Activated CD4-positive, alpha-beta T cell treated with anti-CD3 and anti-CD28 coated beads for 36 hours (primary cell): ENCODE data around the gene KNDC1. TPM values are rescaled to one million over a fixed set of nuclear protein-coding genes. Genes with fewer than 3 reads are reported as not detected.
A peak's percentile ranks its signal among the peaks of the same experiment; 100 is the strongest.
"Not testable (repeated sequence)": the region's sequence is repeated elsewhere in the genome, so short reads cannot be mapped to it uniquely, and the experiment has no call there.

Experiments used
- ATAC-seq: fragments of 200-7000 bp; cut with Tn5 transposase; one replicate; pipeline ENCODE4 v1.10.0; 2021; ENCODE audit warnings: mild to moderate bottlenecking, moderate library complexity
- CTCF ChIA-PET: fragments of 350-600 bp; sonication (Branson Sonifier 250); formaldehyde crosslinking; loops from one replicate; lab custom pipeline; 2021; ENCODE audit warnings: antibody characterized with exemption; lab: Charles Lee
- POLR2A ChIA-PET: fragments of 350-600 bp; sonication (Branson Sonifier 250); formaldehyde crosslinking; loops from one replicate; lab custom pipeline; 2021; ENCODE audit warnings: antibody characterized with exemption, inconsistent platforms; lab: Charles Lee
- DNase-seq: peaks from one replicate; pipeline ENCODE4 v3.0.0-alpha.2; 2020
- H3K27ac Mint-ChIP-seq: one replicate; pipeline ENCODE4 v1.8.0; 2021; ENCODE audit warnings: mixed read lengths
- H3K27me3 Mint-ChIP-seq: one replicate; pipeline ENCODE4 v1.8.0; 2021; ENCODE audit warnings: mixed read lengths
- H3K36me3 Mint-ChIP-seq: one replicate; pipeline ENCODE4 v1.8.0; 2021; ENCODE audit warnings: low read depth, mixed read lengths
- H3K4me1 Mint-ChIP-seq: one replicate; pipeline ENCODE4 v1.8.0; 2021; ENCODE audit warnings: mixed read lengths
- H3K4me3 Mint-ChIP-seq: one replicate; pipeline ENCODE4 v1.8.0; 2021; ENCODE audit warnings: mild to moderate bottlenecking, moderate library complexity, mixed read lengths
- H3K9me3 Mint-ChIP-seq: one replicate; pipeline ENCODE4 v1.8.0; 2021; ENCODE audit warnings: low read depth, mixed read lengths
- intact Hi-C, 2 experiments: fragments of 100-400 bp; cut with DNase I in 1 of 2; cut with micrococcal nuclease in 1 of 2; formaldehyde crosslinking; loops; one replicate each; pipeline versions ENCODE4 v1.14.2 to v1.15.1; 2022 to 2024; cut with DNase I, micrococcal nuclease
- total RNA-seq, 2 experiments: library from RNA; stranded (reverse); gene quantifications; one replicate each; pipeline ENCODE4 v1.2.3, GENCODE V29; 2021

KNDC1 gene
- total RNA-seq, 2 experiments from 2014 or later: not detected

- DNase-seq (no peak), ATAC-seq (no peak)
- no peak overlapping the region for H3K4me3 Mint-ChIP-seq
- H3K36me3 Mint-ChIP-seq: no peaks in the 10 kb centered on the region
- ChIA-PET CTCF (no interaction called here), POLR2A (no interaction called here)
- H3K9me3 Mint-ChIP-seq: no peaks in the 10 kb centered on the region
- peaks cover 15% of the 10 kb centered on the region for H3K27me3 Mint-ChIP-seq
- no peak overlapping the region for H3K27ac Mint-ChIP-seq
- no peaks in the 10 kb centered on the region for H3K4me1 Mint-ChIP-seq
- intact Hi-C loops: no loop called here
These were observed 7.0 kb downstream of the KNDC1 start for GRCh38 chr10:133166828-133167692.

GRCh38 chr10:133167693-133168616 is 7.9 kb downstream of the KNDC1 start:
- no peaks in the 10 kb centered on the region for H3K9me3 Mint-ChIP-seq
- H3K27me3 Mint-ChIP-seq: peaks cover 7% of the 10 kb centered on the region
- no peaks in the 10 kb centered on the region for H3K36me3 Mint-ChIP-seq
- no peak for ATAC-seq
- intact Hi-C loops: no loop called here
- H3K4me3 Mint-ChIP-seq: no peak overlapping the region
- ChIA-PET CTCF (no interaction called here), POLR2A (no interaction called here)
- H3K4me1 Mint-ChIP-seq: no peaks in the 10 kb centered on the region
- no peak overlapping the region for H3K27ac Mint-ChIP-seq
- no peak for DNase-seq

- no peaks in the 10 kb centered on the region for H3K4me1 Mint-ChIP-seq
- ATAC-seq (no peak), DNase-seq (no peak)
- ChIA-PET CTCF (no interaction called here), POLR2A (no interaction called here)
- no peak overlapping the region for H3K4me3 Mint-ChIP-seq
- intact Hi-C loops: no loop called here
- H3K36me3 Mint-ChIP-seq: no peaks in the 10 kb centered on the region
- peaks cover 10% of the 10 kb centered on the region for H3K27me3 Mint-ChIP-seq
- no peaks in the 10 kb centered on the region for H3K9me3 Mint-ChIP-seq
- H3K27ac Mint-ChIP-seq: no peak overlapping the region
These were observed 8.6 kb downstream of the KNDC1 start for GRCh38 chr10:133168617-133169031.

GRCh38 chr10:133169173-133169947 is 9.3 kb downstream of the KNDC1 start:
- Mint-ChIP-seq H3K27ac (no peak overlapping the region), H3K36me3 (no peaks in the 10 kb centered on the region), H3K9me3 (no peaks in the 10 kb centered on the region), H3K27me3 (peaks cover 10% of the 10 kb centered on the region), H3K4me3 (no peak overlapping the region), H3K4me1 (no peaks in the 10 kb centered on the region)
- ATAC-seq: no peak
- intact Hi-C loops: no loop called here
- ChIA-PET POLR2A (no interaction called here), CTCF (no interaction called here)
- DNase-seq: no peak

GRCh38 chr10:133170092-133170491 is 10.1 kb downstream of the KNDC1 start:
- CTCF ChIA-PET: no interaction called here
- Mint-ChIP-seq H3K36me3 (no peaks in the 10 kb centered on the region), H3K4me3 (no peak overlapping the region), H3K4me1 (no peaks in the 10 kb centered on the region), H3K27me3 (peaks cover 13% of the 10 kb centered on the region), H3K27ac (no peak overlapping the region), H3K9me3 (no peaks in the 10 kb centered on the region)
- ATAC-seq: no peak
- no peak for DNase-seq
- POLR2A ChIA-PET: no interaction called here
- intact Hi-C loops: no loop called here

- Mint-ChIP-seq H3K4me1 (no peaks in the 10 kb centered on the region), H3K4me3 (no peak overlapping the region), H3K9me3 (peaks cover 11% of the 10 kb centered on the region), H3K36me3 (no peaks in the 10 kb centered on the region), H3K27ac (no peak overlapping the region), H3K27me3 (peaks cover 11% of the 10 kb centered on the region)
- intact Hi-C loops: no loop called here
- ChIA-PET POLR2A (no interaction called here), CTCF (interaction anchor here (0.6 kb wide), 1 partner anchor 29 kb away, joined by 3 read pairs; no protein-coding TSS in a partner anchor)
- ATAC-seq (no peak), DNase-seq (no peak)
These were observed 14.0 kb downstream of the KNDC1 start for GRCh38 chr10:133173860-133174640.

GRCh38 chr10:133174689-133175263 is 14.8 kb downstream of the KNDC1 start:
- H3K27ac Mint-ChIP-seq: no peak overlapping the region
- H3K36me3 Mint-ChIP-seq: no peaks in the 10 kb centered on the region
- intact Hi-C loops: no loop called here
- ChIA-PET CTCF (no interaction called here), POLR2A (no interaction called here)
- H3K9me3 Mint-ChIP-seq: peaks cover 11% of the 10 kb centered on the region
- DNase-seq (no peak), ATAC-seq (no peak)
- H3K4me1 Mint-ChIP-seq: no peaks in the 10 kb centered on the region
- peaks cover 11% of the 10 kb centered on the region for H3K27me3 Mint-ChIP-seq
- no peak overlapping the region for H3K4me3 Mint-ChIP-seq

GRCh38 chr10:133175624-133176023 is 15.6 kb downstream of the KNDC1 start:
- CTCF ChIA-PET, ATAC-seq, H3K36me3 Mint-ChIP-seq, H3K27ac Mint-ChIP-seq, POLR2A ChIA-PET, H3K4me1 Mint-ChIP-seq, H3K4me3 Mint-ChIP-seq, intact Hi-C loops, DNase-seq: not testable (repeated sequence)
- Mint-ChIP-seq H3K27me3 (peaks cover 11% of the 10 kb centered on the region), H3K9me3 (peaks cover 11% of the 10 kb centered on the region)

- DNase-seq: no peak
- Mint-ChIP-seq H3K27me3 (peaks cover 11% of the 10 kb centered on the region), H3K4me1 (no peaks in the 10 kb centered on the region), H3K27ac (no peak overlapping the region), H3K4me3 (no peak overlapping the region), H3K36me3 (no peaks in the 10 kb centered on the region), H3K9me3 (peaks cover 11% of the 10 kb centered on the region)
- ChIA-PET CTCF (no interaction called here), POLR2A (no interaction called here)
- ATAC-seq: no peak
- intact Hi-C loops: no loop called here
These were observed 16.5 kb downstream of the KNDC1 start for GRCh38 chr10:133176546-133176945.

GRCh38 chr10:133177380-133178157 is 17.6 kb downstream of the KNDC1 start:
- intact Hi-C loops: no loop called here
- POLR2A ChIA-PET: no interaction called here
- peak; percentile 1 for DNase-seq
- Mint-ChIP-seq H3K27ac (no peak overlapping the region), H3K4me3 (no peak overlapping the region), H3K9me3 (peaks cover 11% of the 10 kb centered on the region), H3K36me3 (no peaks in the 10 kb centered on the region), H3K4me1 (no peaks in the 10 kb centered on the region), H3K27me3 (peaks cover 8% of the 10 kb centered on the region)
- no peak for ATAC-seq
- CTCF ChIA-PET: no interaction called here
